ENCODE results near the gene MAST4.
"Not testable (repeated sequence)": the region's sequence is repeated elsewhere in the genome, so short reads cannot be mapped to it uniquely, and the experiment has no call there.

The MAST4 gene

GRCh38 chr5:66747607-66748006 lies 151.4 kb downstream of the MAST4 start:
- no peak for DNase-seq

GRCh38 chr5:66752668-66753067 lies 156.5 kb downstream of the MAST4 start:
- not testable (repeated sequence) for DNase-seq

DNA sequence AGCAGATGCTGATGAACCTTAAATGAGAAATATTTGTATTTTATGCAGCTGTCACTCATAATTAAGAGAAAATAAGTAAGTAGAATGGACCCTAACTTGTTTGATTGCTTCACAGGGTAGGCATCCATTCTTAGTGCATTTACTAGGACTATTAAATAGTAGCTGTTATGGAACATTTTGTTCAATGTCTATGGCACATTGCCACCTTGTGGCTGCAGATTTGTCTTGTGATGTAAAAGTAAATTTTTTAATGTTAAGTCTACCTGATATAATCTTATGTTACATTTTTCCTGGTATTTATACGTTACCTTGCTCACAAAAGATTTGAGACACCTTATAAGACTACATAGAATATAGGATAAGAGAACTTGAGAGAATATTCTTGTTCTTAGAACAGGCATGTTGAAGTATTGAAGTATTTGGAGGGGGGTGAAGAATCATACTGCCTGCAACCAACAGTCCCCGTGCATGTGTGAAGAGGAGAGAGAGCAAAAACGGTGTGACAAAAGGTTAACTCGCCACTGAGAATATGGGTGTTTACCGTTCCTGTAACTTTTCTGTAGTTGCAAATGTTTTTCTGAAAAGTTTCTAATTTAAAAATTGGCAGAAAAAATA lies 161.1 kb downstream of the MAST4 start:
- DNase-seq = peak; percentile 11

GRCh38 chr5:66757834-66758371 lies 161.7 kb downstream of the MAST4 start:
- no peak for DNase-seq

- no peak for DNase-seq
Observed at GRCh38 chr5:66769030-66769733, 173.0 kb downstream of the MAST4 start.

DNA sequence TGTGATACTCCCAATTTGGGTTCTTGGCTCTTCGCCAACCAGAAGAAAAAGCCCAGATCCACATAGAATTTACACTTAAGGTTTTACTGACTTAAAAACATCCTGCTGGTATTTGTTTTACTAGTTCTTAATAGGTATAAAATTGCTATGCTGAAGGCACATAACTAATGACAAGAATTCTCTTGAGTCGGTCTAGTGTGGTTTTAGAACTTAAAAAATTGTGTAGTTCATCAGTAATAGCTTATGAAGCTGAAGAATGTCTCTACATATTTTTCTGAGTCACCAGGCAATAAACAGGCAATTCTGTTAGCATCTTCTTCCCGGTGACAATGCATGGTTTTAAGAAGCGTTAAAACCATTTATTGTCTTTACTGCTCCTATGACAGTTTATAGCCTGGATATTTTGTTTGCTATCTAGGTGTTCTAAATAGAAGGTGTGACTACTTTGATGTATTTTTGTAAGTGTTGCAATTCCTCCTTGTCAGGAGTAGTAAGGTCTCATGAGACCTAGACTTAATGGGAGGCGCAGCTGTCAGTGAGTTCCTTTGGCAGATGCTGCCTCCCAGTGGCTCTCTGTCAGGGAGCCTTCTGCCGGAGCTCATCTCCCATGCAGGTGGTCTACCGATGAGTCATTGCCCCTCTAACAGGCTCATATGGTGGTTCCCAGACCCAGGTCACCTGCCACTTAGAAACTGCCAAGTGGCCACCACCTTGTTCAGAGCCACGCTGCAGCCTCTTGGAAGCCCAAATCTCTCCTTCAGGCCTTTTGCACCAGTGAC lies 173.8 kb downstream of the MAST4 start:
- no peak for DNase-seq

GRCh38 chr5:66777868-66778267 lies 181.7 kb downstream of the MAST4 start:
- DNase-seq = no peak

- no peak for DNase-seq
Observed at GRCh38 chr5:66779528-66779927, 183.3 kb downstream of the MAST4 start.

DNA sequence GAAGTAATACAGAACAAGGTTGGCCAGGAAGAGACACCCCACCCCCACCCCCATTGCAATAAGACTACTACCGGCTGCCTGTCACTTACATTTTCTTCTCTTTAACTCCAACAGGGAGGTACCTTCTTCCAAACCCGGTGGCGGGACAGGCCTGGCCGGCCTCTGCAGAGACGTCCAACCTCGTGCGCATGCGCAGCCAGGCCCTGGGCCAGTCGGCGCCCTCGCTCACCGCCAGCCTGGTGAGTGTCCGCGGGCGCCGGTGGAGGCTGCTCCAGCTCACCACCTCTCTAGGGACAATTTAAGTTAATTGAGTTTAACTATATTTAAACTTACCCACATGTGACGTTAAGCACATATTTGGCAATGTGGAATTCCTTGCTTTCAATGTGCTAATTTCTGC lies 192.4 kb downstream of the MAST4 start:
- no peak for DNase-seq

DNA sequence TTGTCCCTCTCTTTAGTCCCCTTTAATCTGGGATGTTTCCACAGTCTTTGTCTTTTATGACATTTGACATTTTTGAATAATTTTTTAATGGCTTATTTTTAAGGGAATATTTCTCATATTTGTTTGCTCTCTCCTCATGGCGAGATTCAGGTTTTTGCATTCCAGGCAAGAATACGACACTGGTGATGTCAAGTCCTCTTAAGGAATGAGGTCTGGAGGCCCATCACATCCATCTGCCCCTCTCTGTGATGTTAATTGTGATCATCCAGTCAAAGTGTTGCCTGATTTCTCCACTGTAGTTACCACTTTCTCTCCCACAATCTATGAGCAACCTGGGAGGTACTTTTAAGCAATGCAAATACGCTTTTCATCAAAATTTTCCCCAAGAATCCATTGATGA lies 193.2 kb downstream of the MAST4 start:
- DNase-seq = no peak

DNA sequence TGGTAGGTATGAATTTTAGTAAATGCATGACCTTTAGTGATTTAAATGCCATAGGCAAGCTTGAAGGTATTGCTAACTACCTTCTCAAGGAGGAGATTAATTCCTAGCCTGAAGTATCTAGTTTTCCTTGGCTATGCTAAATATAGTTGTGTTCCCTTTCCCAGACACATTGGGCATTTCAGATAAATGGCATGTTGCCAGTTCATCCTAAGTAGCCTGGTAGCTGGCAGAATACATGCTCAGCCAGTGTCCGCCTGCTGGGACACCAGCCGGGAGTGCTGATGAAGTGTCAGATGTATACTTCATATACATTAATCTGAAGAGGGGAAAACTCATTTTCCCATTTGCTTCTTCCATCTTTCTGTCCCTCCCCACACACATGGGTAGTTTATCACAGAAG lies 196.9 kb downstream of the MAST4 start:
- no peak for DNase-seq

GRCh38 chr5:66795682-66796081 lies 199.5 kb downstream of the MAST4 start:
- no peak for DNase-seq

- DNase-seq = no peak
Observed at GRCh38 chr5:66796305-66797292, 200.4 kb downstream of the MAST4 start.

DNA sequence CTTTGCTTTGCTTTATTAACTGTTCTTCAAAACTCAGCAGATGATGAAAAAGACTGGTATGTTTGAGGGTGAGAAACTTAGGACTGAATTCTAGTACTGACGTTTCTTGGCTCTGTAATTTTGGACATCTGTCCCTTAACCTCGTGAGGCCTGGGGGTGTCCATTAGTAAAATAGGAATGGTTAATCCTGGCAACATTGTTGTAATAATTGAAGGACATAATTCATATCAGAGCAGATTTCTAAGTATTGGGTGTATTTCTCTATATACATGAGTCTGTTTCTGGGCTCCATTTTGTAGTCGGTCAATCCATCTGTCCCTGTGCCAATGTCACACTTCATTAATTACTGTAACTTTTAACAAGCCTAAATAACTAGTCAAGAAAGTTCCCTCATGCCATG lies 206.7 kb downstream of the MAST4 start:
- no peak for DNase-seq

- DNase-seq = no peak
Observed at GRCh38 chr5:66805514-66806430, 209.6 kb downstream of the MAST4 start.

DNA sequence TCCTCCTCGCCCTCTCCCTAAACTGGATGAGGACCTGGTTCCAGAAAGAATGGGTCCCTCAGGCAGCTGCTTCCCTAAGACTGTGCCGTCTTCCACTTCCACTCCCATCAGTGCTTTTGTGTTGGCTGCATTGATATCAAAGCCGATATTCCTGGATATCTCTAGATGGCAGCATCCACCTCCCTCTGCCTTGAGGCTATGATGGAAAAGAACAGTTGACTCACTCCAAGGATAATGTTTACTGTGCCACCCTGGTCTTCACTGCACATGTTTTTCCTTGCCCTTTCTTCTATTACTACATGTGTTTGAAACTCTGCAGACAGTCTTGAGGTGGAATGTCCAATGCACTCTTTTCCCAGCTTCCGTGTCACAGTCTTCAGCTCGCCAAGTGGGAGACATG lies 211.6 kb downstream of the MAST4 start:
- no peak for DNase-seq

DNA sequence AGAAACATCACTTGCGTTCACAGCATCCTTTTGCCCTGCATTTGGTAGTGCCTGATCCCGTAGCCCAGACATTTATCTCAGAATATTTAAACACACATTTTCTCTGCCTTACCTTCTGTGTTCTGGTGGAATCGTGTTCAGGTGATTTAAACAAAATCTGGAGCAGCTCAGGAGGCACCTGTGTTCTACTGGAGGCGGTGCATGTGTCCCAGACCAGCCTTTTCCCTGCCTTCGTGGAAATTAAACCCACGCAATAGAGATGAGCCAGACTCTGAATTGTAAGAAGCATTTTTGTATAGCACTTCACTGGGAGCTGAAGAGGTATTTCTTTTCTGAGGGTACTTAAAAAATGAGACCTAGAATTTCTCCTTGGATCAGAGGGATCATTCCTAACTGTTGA lies 212.5 kb downstream of the MAST4 start:
- no peak for DNase-seq

GRCh38 chr5:66810151-66810550 lies 214.0 kb downstream of the MAST4 start:
- DNase-seq = no peak

DNA sequence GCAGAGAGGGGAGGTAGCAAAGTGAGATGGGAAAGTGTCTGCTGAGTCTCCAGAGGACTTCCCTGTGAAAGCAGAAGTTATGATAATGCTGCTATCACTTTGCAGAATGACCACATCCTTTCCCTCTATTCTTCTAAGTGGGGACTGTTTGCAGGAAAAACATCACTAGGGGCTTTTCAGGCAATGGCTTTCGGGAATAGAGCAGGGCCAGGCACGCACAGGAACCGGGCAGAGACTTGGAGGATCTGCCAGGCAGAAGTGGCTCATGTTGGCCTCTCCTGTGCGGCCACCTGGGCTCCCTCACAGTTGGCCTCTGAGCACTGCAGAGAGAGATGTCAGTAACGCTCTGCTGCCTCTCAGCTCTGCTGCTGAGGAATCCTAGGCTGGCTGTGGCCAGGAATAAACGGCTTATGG lies 214.7 kb downstream of the MAST4 start:
- DNase-seq = no peak

DNA sequence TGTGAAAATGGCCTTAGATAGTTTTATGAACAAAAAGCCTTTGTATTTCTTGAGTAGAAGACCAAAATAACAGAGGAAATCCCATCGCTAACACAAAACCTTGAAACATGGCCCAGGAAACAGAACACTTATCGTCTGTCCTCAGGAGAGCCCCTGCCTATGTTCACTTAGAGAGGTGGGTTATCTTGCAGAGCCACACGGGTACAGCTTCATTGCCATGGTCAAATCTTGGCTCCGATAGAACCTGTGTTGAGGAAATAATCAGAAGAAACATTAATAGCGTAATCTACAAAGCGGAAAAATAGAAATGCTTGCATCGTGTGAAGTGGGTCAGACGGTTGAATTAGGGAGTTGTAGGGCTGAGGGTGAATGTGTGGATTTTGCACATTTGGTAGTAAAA lies 216.1 kb downstream of the MAST4 start:
- DNase-seq = no peak

DNA sequence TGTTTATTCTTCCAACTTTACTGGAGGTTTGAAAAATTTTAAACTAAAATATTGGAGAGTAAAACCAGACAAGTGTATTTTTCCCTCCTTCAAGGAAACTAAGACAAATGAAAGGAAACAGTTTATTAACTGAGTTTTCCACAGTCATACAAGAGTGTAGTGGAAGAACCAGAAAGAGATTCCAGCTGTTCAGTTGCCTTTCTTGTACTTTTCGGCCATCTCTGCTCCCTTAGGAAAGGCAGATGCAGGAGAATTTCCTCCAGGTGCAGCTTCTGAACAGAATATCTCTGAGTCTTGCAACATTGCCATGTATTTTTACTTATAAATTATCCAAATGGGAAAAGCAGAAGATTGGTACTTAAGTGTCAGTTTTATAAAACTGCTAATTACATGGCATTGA lies 217.1 kb downstream of the MAST4 start:
- DNase-seq = no peak

All from NK-92 treated with Interleukin-12 subunit alpha and Interleukin-12 subunit beta, amount 100 ng/mL, for 24 hours (cell line).